Measurements from ENCODE around the gene MLIP.

MLIP gene, protein sequence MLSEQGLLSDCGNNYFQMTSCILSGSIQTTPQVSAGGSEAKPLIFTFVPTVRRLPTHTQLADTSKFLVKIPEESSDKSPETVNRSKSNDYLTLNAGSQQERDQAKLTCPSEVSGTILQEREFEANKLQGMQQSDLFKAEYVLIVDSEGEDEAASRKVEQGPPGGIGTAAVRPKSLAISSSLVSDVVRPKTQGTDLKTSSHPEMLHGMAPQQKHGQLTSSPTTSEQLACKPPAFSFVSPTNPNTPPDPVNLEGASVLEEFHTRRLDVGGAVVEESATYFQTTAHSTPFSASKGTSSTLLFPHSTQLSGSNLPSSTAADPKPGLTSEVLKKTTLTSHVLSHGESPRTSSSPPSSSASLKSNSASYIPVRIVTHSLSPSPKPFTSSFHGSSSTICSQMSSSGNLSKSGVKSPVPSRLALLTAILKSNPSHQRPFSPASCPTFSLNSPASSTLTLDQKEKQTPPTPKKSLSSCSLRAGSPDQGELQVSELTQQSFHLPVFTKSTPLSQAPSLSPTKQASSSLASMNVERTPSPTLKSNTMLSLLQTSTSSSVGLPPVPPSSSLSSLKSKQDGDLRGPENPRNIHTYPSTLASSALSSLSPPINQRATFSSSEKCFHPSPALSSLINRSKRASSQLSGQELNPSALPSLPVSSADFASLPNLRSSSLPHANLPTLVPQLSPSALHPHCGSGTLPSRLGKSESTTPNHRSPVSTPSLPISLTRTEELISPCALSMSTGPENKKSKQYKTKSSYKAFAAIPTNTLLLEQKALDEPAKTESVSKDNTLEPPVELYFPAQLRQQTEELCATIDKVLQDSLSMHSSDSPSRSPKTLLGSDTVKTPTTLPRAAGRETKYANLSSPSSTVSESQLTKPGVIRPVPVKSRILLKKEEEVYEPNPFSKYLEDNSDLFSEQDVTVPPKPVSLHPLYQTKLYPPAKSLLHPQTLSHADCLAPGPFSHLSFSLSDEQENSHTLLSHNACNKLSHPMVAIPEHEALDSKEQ

DNA sequence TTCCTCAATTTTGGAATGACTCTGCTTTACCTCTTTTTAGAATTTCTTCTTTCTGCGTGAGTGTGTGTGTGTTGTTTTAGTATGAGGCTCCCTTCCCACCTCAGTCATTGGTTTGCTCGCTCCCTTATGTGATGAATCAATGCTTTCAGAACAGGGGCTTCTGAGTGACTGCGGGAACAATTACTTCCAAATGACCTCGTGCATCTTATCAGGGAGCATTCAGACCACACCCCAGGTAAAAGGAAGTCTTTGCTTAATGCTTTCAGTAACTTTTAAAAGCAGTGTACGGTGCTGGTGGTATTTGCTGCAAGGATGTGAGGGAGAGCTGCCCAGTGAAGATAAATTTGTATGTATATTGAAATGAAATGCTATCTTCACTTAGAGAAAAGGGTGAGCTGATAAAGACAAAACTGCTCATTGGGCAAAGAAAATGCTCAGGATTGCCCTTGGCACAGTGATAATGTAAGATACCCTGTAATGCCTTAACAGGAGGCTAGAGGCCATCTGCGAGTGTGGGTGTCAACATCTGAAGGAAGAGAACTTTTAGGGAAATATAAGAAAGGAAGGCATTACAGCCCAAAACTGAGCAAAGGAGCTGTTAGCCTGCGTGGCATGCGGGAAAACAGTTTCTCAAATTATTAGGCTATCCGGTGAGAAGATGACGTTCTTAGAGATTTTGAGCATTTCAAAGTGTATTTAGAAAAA is at the start of gene MLIP:
TSS of gene MLIP (plus strand) at position 103 of the 705 bp plus-strand sequence. CDS start at position 140, 37 bp downstream.
- Histone ChIP-seq H3K9ac (ENCODE audit: low read depth in 1 of 2, low read length in 2 of 2) (no peak within 1 kb of the TSS), H3K9me3 (ENCODE audit: control insufficient read depth in 1 of 2, low read length in 2 of 2) (no peaks in the 10 kb centered on the region), H3K27ac (ENCODE audit: low read depth, low read length) (no peak within 1 kb of the TSS), H3K27me3 (ENCODE audit: control insufficient read depth in 1 of 2, insufficient read depth in 2 of 2, low read length in 2 of 2) (no peaks in the 10 kb centered on the region), H3K4me1 (ENCODE audit: control insufficient read depth in 1 of 2, insufficient read depth in 2 of 2, low read length in 2 of 2) (peaks cover 0 to 6% of the 10 kb centered on the region in 2 donors), H3K36me3 (ENCODE audit: control insufficient read depth in 1 of 2, insufficient read depth in 2 of 2, low read length in 2 of 2) (no peaks in the 10 kb centered on the region), H3K4me3 (ENCODE audit: low read depth in 1 of 2, low read length in 2 of 2) (no peak within 1 kb of the TSS)

DNA sequence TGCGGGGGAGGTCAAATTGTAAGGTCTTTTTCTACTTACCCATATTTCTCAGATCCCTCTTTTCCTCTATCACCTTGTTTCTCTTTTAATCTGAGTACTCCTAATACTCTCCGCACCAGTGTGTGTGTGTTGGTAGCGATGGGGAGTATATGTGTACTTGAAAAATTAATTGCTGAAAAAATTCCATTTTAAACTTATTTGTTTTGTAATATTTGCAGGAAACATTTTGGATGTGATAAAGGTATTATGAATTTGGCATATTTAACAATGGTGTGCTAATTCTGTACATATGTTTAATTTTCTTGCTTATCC is 48.1 kb upstream of the MLIP start:
- no peaks in the 10 kb centered on the region for H3K9me3 ChIP-seq (ENCODE audit: control insufficient read depth in 1 of 2, low read length in 2 of 2)
- H3K27me3 ChIP-seq (ENCODE audit: control insufficient read depth in 1 of 2, insufficient read depth in 2 of 2, low read length in 2 of 2): no peaks in the 10 kb centered on the region
- H3K27ac ChIP-seq (ENCODE audit: low read depth, low read length): no peak overlapping the region
- H3K9ac ChIP-seq (ENCODE audit: low read depth in 1 of 2, low read length in 2 of 2): no peak overlapping the region
- H3K4me3 ChIP-seq (ENCODE audit: low read depth in 1 of 2, low read length in 2 of 2): peak overlapping the region in 1 of 2 donors; percentile 44
- peaks cover 4 to 22% of the 10 kb centered on the region in 2 donors for H3K4me1 ChIP-seq (ENCODE audit: control insufficient read depth in 1 of 2, insufficient read depth in 2 of 2, low read length in 2 of 2)
- no peaks in the 10 kb centered on the region for H3K36me3 ChIP-seq (ENCODE audit: control insufficient read depth in 1 of 2, insufficient read depth in 2 of 2, low read length in 2 of 2)

DNA sequence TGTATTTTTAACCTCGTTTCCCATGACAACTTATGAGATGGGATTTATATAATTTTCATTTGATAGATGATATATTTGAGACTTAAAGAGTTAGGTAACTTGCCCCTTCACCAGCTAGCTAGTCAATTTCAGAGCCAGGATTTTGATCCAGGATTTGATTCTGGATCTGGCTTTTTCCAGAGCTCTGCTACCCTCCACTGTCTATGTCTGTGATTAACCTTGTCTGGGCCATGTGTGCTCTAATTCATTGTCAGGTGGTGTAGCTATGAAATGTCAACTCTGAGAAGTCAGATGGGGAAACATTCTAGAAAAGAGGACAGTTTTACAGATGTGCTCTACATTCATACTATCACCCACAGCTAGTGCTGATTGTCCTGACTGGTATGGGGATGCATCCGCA is 42.5 kb upstream of the MLIP start:
- Histone ChIP-seq H3K27me3 (ENCODE audit: control insufficient read depth in 1 of 2, insufficient read depth in 2 of 2, low read length in 2 of 2) (no peaks in the 10 kb centered on the region), H3K4me3 (ENCODE audit: low read depth in 1 of 2, low read length in 2 of 2) (no peak overlapping the region), H3K9ac (ENCODE audit: low read depth in 1 of 2, low read length in 2 of 2) (no peak overlapping the region), H3K4me1 (ENCODE audit: control insufficient read depth in 1 of 2, insufficient read depth in 2 of 2, low read length in 2 of 2) (no peaks in the 10 kb centered on the region), H3K9me3 (ENCODE audit: control insufficient read depth in 1 of 2, low read length in 2 of 2) (no peaks in the 10 kb centered on the region), H3K36me3 (ENCODE audit: control insufficient read depth in 1 of 2, insufficient read depth in 2 of 2, low read length in 2 of 2) (no peaks in the 10 kb centered on the region), H3K27ac (ENCODE audit: low read depth, low read length) (no peak overlapping the region)

DNA sequence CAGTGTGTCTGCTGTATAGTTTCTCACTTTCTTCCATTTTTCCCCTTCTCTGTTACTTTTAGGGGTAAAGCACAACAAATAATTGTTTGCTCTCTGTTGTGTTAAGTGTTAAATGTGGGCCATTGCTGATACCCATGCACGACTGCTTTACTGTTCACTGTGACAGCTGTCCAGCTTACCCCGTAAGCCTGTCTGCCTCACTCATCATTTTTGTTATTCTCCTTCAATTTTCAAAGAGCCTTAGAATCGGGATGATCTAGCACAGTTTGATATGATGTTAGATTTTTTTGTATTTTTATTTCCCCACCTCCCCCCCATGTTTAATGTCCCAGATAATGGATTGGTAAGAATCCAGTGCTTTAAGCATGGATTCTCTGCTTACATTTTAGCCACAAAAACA is 41.2 kb upstream of the MLIP start:
- no peaks in the 10 kb centered on the region for H3K36me3 ChIP-seq (ENCODE audit: control insufficient read depth in 1 of 2, insufficient read depth in 2 of 2, low read length in 2 of 2)
- no peak overlapping the region for H3K9ac ChIP-seq (ENCODE audit: low read depth in 1 of 2, low read length in 2 of 2)
- no peaks in the 10 kb centered on the region for H3K4me1 ChIP-seq (ENCODE audit: control insufficient read depth in 1 of 2, insufficient read depth in 2 of 2, low read length in 2 of 2)
- H3K9me3 ChIP-seq (ENCODE audit: control insufficient read depth in 1 of 2, low read length in 2 of 2): no peaks in the 10 kb centered on the region
- peak overlapping the region; percentile 25 to 34 for H3K4me3 ChIP-seq (ENCODE audit: low read depth in 1 of 2, low read length in 2 of 2)
- H3K27me3 ChIP-seq (ENCODE audit: control insufficient read depth in 1 of 2, insufficient read depth in 2 of 2, low read length in 2 of 2): no peaks in the 10 kb centered on the region
- no peak overlapping the region for H3K27ac ChIP-seq (ENCODE audit: low read depth, low read length)

DNA sequence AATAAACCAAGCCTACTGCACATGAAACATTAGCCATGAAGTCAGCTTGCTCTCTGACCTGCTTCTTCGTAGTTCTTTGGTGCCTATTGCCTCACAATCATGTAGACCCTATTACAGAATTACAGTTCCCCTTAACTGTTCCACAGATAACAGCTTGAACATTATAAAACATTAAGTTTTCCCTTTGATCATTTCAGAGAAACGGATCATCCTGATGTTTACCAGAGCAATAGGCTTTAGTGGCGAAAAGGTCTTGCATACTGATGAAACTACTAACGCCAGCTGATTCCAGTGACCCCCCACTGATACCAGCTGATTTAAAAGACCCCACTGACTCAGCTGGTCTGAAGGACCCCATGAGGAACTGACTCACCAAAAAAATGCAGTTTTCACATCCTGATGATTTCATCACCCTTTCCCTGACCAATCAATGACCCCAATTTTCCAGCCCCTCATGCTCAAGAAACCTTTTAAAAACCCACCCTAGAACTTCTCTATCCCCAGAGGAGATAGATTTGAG is 39.4 kb upstream of the MLIP start:
- no peaks in the 10 kb centered on the region for H3K9me3 ChIP-seq (ENCODE audit: control insufficient read depth in 1 of 2, low read length in 2 of 2)
- no peaks in the 10 kb centered on the region for H3K36me3 ChIP-seq (ENCODE audit: control insufficient read depth in 1 of 2, insufficient read depth in 2 of 2, low read length in 2 of 2)
- no peaks in the 10 kb centered on the region for H3K4me1 ChIP-seq (ENCODE audit: control insufficient read depth in 1 of 2, insufficient read depth in 2 of 2, low read length in 2 of 2)
- no peak overlapping the region for H3K27ac ChIP-seq (ENCODE audit: low read depth, low read length)
- H3K4me3 ChIP-seq (ENCODE audit: low read depth in 1 of 2, low read length in 2 of 2): no peak overlapping the region
- no peaks in the 10 kb centered on the region for H3K27me3 ChIP-seq (ENCODE audit: control insufficient read depth in 1 of 2, insufficient read depth in 2 of 2, low read length in 2 of 2)
- no peak overlapping the region for H3K9ac ChIP-seq (ENCODE audit: low read depth in 1 of 2, low read length in 2 of 2)

DNA sequence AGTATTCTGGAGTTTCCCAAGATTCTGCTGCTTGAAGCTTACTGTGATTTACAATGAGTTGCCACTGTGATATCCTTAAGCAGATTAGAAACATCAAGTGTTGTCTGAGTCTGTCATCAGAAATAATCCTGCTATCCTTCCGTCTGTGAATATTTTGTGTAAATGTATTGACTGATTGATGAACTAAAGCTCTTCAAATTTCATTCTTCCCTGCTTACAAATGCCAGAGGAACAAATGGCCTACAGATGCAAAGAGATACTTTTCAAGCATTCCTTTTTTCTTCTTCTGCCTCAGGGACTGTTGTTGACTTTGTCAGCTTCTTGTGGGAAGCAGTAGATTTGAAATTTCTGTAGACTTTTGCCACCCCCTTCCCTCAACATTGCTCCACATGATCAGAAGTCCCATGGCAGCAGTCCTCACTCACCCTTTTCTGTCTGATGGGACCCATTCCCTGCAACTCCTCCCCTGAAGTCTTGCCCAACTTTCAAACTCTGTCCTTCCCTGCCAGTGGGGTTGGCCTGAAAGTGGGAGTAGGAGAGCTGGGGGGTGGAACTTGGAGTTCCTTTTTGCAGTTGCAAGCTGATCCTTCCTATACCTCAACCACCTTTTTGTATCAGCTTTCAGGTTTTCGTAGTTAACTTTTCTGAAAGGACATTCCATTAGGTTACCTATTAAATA is 38.5 kb upstream of the MLIP start:
- Histone ChIP-seq H3K27ac (ENCODE audit: low read depth, low read length) (no peak overlapping the region), H3K9ac (ENCODE audit: low read depth in 1 of 2, low read length in 2 of 2) (no peak overlapping the region), H3K9me3 (ENCODE audit: control insufficient read depth in 1 of 2, low read length in 2 of 2) (no peaks in the 10 kb centered on the region), H3K4me1 (ENCODE audit: control insufficient read depth in 1 of 2, insufficient read depth in 2 of 2, low read length in 2 of 2) (no peaks in the 10 kb centered on the region), H3K36me3 (ENCODE audit: control insufficient read depth in 1 of 2, insufficient read depth in 2 of 2, low read length in 2 of 2) (no peaks in the 10 kb centered on the region), H3K27me3 (ENCODE audit: control insufficient read depth in 1 of 2, insufficient read depth in 2 of 2, low read length in 2 of 2) (no peaks in the 10 kb centered on the region), H3K4me3 (ENCODE audit: low read depth in 1 of 2, low read length in 2 of 2) (no peak overlapping the region)

DNA sequence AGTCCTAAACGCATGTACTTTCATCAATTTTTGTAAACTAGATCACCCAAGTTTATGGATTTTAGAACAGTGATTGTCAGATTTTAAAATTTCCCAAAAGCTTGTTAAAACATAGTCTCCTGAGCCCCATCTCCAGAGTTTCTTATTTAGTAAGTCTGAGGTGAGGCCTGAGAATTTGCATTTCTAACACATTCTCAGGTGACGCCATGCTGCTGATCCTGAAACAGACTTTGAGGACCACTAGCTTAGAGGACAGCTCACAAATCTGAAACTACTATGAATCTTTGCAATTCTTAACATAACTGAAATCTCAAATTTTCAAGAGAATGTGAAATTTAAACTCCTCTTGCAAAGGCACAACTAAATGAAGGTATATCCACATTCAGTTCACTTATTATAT is 37.8 kb upstream of the MLIP start:
- Histone ChIP-seq H3K9ac (ENCODE audit: low read depth in 1 of 2, low read length in 2 of 2) (no peak overlapping the region), H3K4me1 (ENCODE audit: control insufficient read depth in 1 of 2, insufficient read depth in 2 of 2, low read length in 2 of 2) (no peaks in the 10 kb centered on the region), H3K27me3 (ENCODE audit: control insufficient read depth in 1 of 2, insufficient read depth in 2 of 2, low read length in 2 of 2) (no peaks in the 10 kb centered on the region), H3K9me3 (ENCODE audit: control insufficient read depth in 1 of 2, low read length in 2 of 2) (no peaks in the 10 kb centered on the region), H3K4me3 (ENCODE audit: low read depth in 1 of 2, low read length in 2 of 2) (no peak overlapping the region), H3K36me3 (ENCODE audit: control insufficient read depth in 1 of 2, insufficient read depth in 2 of 2, low read length in 2 of 2) (no peaks in the 10 kb centered on the region), H3K27ac (ENCODE audit: low read depth, low read length) (no peak overlapping the region)

DNA sequence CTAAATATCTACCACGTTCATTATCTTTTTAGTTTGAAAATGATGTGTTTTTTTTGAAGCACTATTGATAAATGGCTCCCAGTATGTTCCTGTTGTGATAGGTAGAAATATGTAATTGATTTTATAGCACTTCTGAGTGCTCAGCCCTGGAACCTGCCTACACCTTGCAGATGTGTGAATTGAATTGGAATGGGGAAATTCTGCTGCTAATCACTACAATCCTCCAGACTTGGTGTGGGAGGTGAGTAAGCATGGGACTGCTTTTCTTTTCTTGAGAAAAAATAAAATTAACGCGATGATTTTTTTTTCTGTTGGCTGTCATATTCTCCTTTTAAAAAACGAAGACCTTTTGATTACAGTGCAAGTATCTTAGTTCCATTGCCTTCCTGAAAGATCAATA is 37.1 kb upstream of the MLIP start:
- no peaks in the 10 kb centered on the region for H3K36me3 ChIP-seq (ENCODE audit: control insufficient read depth in 1 of 2, insufficient read depth in 2 of 2, low read length in 2 of 2)
- H3K4me3 ChIP-seq (ENCODE audit: low read depth in 1 of 2, low read length in 2 of 2): no peak overlapping the region
- no peaks in the 10 kb centered on the region for H3K4me1 ChIP-seq (ENCODE audit: control insufficient read depth in 1 of 2, insufficient read depth in 2 of 2, low read length in 2 of 2)
- H3K9ac ChIP-seq (ENCODE audit: low read depth in 1 of 2, low read length in 2 of 2): no peak overlapping the region
- no peaks in the 10 kb centered on the region for H3K9me3 ChIP-seq (ENCODE audit: control insufficient read depth in 1 of 2, low read length in 2 of 2)
- H3K27ac ChIP-seq (ENCODE audit: low read depth, low read length): no peak overlapping the region
- no peaks in the 10 kb centered on the region for H3K27me3 ChIP-seq (ENCODE audit: control insufficient read depth in 1 of 2, insufficient read depth in 2 of 2, low read length in 2 of 2)

DNA sequence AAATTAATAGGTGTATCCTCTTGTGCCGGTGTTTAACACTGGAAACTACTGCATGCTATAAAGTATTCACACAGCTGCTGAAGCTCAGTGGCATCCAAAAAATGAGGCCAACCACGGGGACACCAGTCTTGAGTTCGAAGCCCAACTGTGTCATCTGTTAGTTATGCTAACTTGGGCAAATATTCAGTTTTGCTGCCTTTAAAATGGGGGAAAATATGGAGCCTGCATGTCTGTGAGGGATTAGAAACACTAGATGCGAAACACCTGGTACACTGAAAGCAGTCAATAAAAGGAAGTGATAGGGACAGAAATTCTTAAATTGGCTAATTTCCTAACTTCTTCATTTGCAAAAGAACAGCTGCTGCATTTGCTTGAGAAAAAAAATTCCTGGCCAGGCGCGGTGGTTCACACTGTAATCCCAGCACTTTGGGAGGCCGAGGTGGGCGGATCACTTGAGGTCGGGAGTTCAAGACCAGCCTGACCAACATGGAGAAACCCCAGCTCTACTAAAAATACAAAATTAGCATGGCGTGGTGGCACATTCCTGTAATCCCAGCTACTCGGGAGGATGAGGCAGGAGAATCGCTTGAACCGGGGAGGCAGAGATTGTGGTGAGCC is 36.6 kb upstream of the MLIP start:
- H3K4me3 ChIP-seq (ENCODE audit: low read depth in 1 of 2, low read length in 2 of 2): no peak overlapping the region
- H3K4me1 ChIP-seq (ENCODE audit: control insufficient read depth in 1 of 2, insufficient read depth in 2 of 2, low read length in 2 of 2): no peaks in the 10 kb centered on the region
- no peaks in the 10 kb centered on the region for H3K27me3 ChIP-seq (ENCODE audit: control insufficient read depth in 1 of 2, insufficient read depth in 2 of 2, low read length in 2 of 2)
- H3K27ac ChIP-seq (ENCODE audit: low read depth, low read length): no peak overlapping the region
- no peak overlapping the region for H3K9ac ChIP-seq (ENCODE audit: low read depth in 1 of 2, low read length in 2 of 2)
- H3K36me3 ChIP-seq (ENCODE audit: control insufficient read depth in 1 of 2, insufficient read depth in 2 of 2, low read length in 2 of 2): no peaks in the 10 kb centered on the region
- H3K9me3 ChIP-seq (ENCODE audit: control insufficient read depth in 1 of 2, low read length in 2 of 2): no peaks in the 10 kb centered on the region

Data from duodenal mucosa (tissue), 2 donors.